ENCODE results near the gene SINHCAF.
"Not testable (repeated sequence)": the region's sequence is repeated elsewhere in the genome, so short reads cannot be mapped to it uniquely, and the experiment has no call there.

The SINHCAF gene

GRCh38 chr12:31325877-31326631 lies at the start of gene SINHCAF:
SINHCAF (minus strand) TSS chr12:31326150; CDS start chr12:31298204, 27,946 bp downstream.
- H3K27ac ChIP-seq = peak within 1 kb of the TSS; percentile 57 to 96 (median 89)
- peak within 1 kb of the TSS; percentile 62 to 84 (median 78) for H3K4me3 ChIP-seq

GRCh38 chr12:31375422-31375821 lies 49.5 kb upstream of the SINHCAF start:
- H3K27ac ChIP-seq, H3K4me3 ChIP-seq: not testable (repeated sequence)

- Histone ChIP-seq H3K4me3 (no peak overlapping the region), H3K27ac (no peak overlapping the region)
Measured at GRCh38 chr12:31371256-31371620, 45.3 kb upstream of the SINHCAF start.

- Histone ChIP-seq H3K4me3 (peak overlapping the region in 4 of 7 experiments; percentile 8 to 31 (median 12)), H3K27ac (peak overlapping the region in 8 of 21 experiments; percentile 13 to 69 (median 34))
Measured at GRCh38 chr12:31370531-31371255, 44.7 kb upstream of the SINHCAF start.

GRCh38 chr12:31369712-31370521 lies 44.0 kb upstream of the SINHCAF start:
- Histone ChIP-seq H3K27ac (peak overlapping the region in 9 of 21 experiments; percentile 13 to 69 (median 35)), H3K4me3 (peak overlapping the region in 6 of 7 experiments; percentile 0 to 31 (median 10))

GRCh38 chr12:31368666-31369361 lies 42.9 kb upstream of the SINHCAF start:
- H3K4me3 ChIP-seq = no peak overlapping the region
- H3K27ac ChIP-seq = peak overlapping the region in 2 of 21 experiments; percentile 23 to 59

- no peak overlapping the region for H3K4me3 ChIP-seq
Measured at GRCh38 chr12:31366104-31366621, 40.2 kb upstream of the SINHCAF start.

GRCh38 chr12:31363831-31364230 lies 37.9 kb upstream of the SINHCAF start:
- no peak overlapping the region for H3K27ac ChIP-seq
- no peak overlapping the region for H3K4me3 ChIP-seq

More at GRCh38 chr12:31366104-31366621, 40.2 kb upstream of the SINHCAF start:
- no peak overlapping the region for H3K27ac ChIP-seq

- Histone ChIP-seq H3K27ac (no peak overlapping the region), H3K4me3 (no peak overlapping the region)
Measured at GRCh38 chr12:31363416-31363809, 37.5 kb upstream of the SINHCAF start.

GRCh38 chr12:31362759-31363415 lies 36.9 kb upstream of the SINHCAF start:
- Histone ChIP-seq H3K4me3 (no peak overlapping the region), H3K27ac (peak overlapping the region in 6 of 21 experiments; percentile 3 to 76 (median 60))

- Histone ChIP-seq H3K27ac (peak overlapping the region in 8 of 21 experiments; percentile 3 to 76 (median 52)), H3K4me3 (no peak overlapping the region)
Measured at GRCh38 chr12:31362115-31362758, 36.3 kb upstream of the SINHCAF start.

- H3K27ac ChIP-seq = no peak overlapping the region
- H3K4me3 ChIP-seq = no peak overlapping the region
Measured at GRCh38 chr12:31361730-31362114, 35.8 kb upstream of the SINHCAF start.

GRCh38 chr12:31355747-31356107 lies 29.8 kb upstream of the SINHCAF start:
- Histone ChIP-seq H3K27ac (no peak overlapping the region), H3K4me3 (no peak overlapping the region)

- H3K4me3 ChIP-seq = no peak overlapping the region
- no peak overlapping the region for H3K27ac ChIP-seq
Measured at GRCh38 chr12:31353750-31354708, 28.1 kb upstream of the SINHCAF start.

GRCh38 chr12:31346267-31346666 lies 20.3 kb upstream of the SINHCAF start:
- H3K27ac ChIP-seq = no peak overlapping the region
- H3K4me3 ChIP-seq = no peak overlapping the region

- Histone ChIP-seq H3K27ac (no peak overlapping the region), H3K4me3 (no peak overlapping the region)
Measured at GRCh38 chr12:31343139-31343538, 17.2 kb upstream of the SINHCAF start.

GRCh38 chr12:31342286-31342685 lies 16.3 kb upstream of the SINHCAF start:
- H3K4me3 ChIP-seq = no peak overlapping the region
- no peak overlapping the region for H3K27ac ChIP-seq
